ENCODE measurements around the gene CLEC16A. TPM values are rescaled to one million over a fixed set of nuclear protein-coding genes. Genes with fewer than 3 reads are reported as not detected.

The CLEC16A gene
- total and polyA plus RNA-seq, 7 experiments from 2014 or later: 14.7 to 38.2 (median 31.8) TPM

DNA sequence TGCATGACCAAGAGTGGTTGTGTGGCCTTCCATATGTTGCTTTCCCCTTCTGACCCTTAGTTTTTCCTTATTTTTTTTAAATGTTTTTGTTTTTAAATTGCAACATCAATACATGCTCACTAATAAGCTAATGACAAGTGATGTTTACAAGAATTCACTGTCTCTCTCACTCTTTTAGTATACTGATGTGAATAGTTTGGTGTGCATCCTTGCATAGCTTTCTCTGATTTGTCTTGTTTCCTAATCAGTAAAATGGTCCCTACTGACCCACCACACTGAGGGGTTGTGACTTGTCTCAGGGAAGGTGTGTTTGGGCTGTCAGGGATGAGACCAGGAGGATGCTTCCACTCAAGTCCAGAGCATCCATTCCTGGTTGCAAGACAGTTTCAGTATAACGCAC is 41.4 kb upstream of the CLEC16A start:
- ChIA-PET CTCF (no interaction called here), POLR2A (no interaction called here)
- DNase-seq: no peak
- intact Hi-C loops (cut with micrococcal nuclease): no loop called here
- Histone ChIP-seq H3K9me3 (ENCODE audit: control insufficient read depth in 2 of 3, low read length in 3 of 3) (peaks cover 0 to 9% (median 0%) of the 10 kb centered on the region in 3 experiments), H3K27me3 (ENCODE audit: control insufficient read depth in 2 of 2, insufficient read depth in 2 of 2, low read length in 2 of 2) (no peaks in the 10 kb centered on the region), H3K36me3 (ENCODE audit: control insufficient read depth in 2 of 3, insufficient read depth in 3 of 3, low read length in 3 of 3) (no peaks in the 10 kb centered on the region), H3K27ac (ENCODE audit: low read depth, low read length) (no peak overlapping the region), H3K4me3 (ENCODE audit: low read length) (no peak overlapping the region), H3K4me1 (ENCODE audit: control insufficient read depth in 2 of 2, insufficient read depth in 2 of 2, low read length in 2 of 2) (no peaks in the 10 kb centered on the region)
- H3K27me3 Mint-ChIP-seq: peaks cover 0 to 16% (median 5%) of the 10 kb centered on the region in 5 donors
- H3K36me3 Mint-ChIP-seq: peaks cover 0 to 45% (median 6%) of the 10 kb centered on the region in 5 donors
- H3K4me3 Mint-ChIP-seq: no peak overlapping the region
- no peak overlapping the region for H3K27ac Mint-ChIP-seq
- peaks cover 0 to 12% (median 7%) of the 10 kb centered on the region in 11 donors for H3K9me3 Mint-ChIP-seq
- ATAC-seq: no peak
- H3K4me1 Mint-ChIP-seq: peaks cover 0 to 2% (median 0%) of the 10 kb centered on the region in 7 donors

- H3K36me3 Mint-ChIP-seq: peaks cover 0 to 28% (median 6%) of the 10 kb centered on the region in 5 donors
- Histone ChIP-seq H3K27ac (ENCODE audit: low read depth, low read length) (no peak overlapping the region), H3K27me3 (ENCODE audit: control insufficient read depth in 2 of 2, insufficient read depth in 2 of 2, low read length in 2 of 2) (no peaks in the 10 kb centered on the region), H3K4me1 (ENCODE audit: control insufficient read depth in 2 of 2, insufficient read depth in 2 of 2, low read length in 2 of 2) (no peaks in the 10 kb centered on the region), H3K4me3 (ENCODE audit: low read length) (no peak overlapping the region), H3K9me3 (ENCODE audit: control insufficient read depth in 2 of 3, low read length in 3 of 3) (peaks cover 0 to 9% (median 0%) of the 10 kb centered on the region in 3 experiments), H3K36me3 (ENCODE audit: control insufficient read depth in 2 of 3, insufficient read depth in 3 of 3, low read length in 3 of 3) (no peaks in the 10 kb centered on the region)
- intact Hi-C loops (cut with micrococcal nuclease): no loop called here
- no peak overlapping the region for H3K27ac Mint-ChIP-seq
- POLR2A ChIA-PET: no interaction called here
- ATAC-seq: no peak
- H3K9me3 Mint-ChIP-seq: peaks cover 0 to 12% (median 7%) of the 10 kb centered on the region in 11 donors
- H3K4me3 Mint-ChIP-seq: no peak overlapping the region
- CTCF ChIA-PET: no interaction called here
- peaks cover 0 to 5% (median 5%) of the 10 kb centered on the region in 5 donors for H3K27me3 Mint-ChIP-seq
- no peaks in the 10 kb centered on the region for H3K4me1 Mint-ChIP-seq
- DNase-seq: no peak
Measured at GRCh38 chr16:10906482-10906881, 37.9 kb upstream of the CLEC16A start.

- Mint-ChIP-seq H3K27ac (no peak overlapping the region), H3K4me3 (no peak overlapping the region), H3K27me3 (peaks cover 0 to 5% (median 5%) of the 10 kb centered on the region in 5 donors), H3K4me1 (no peaks in the 10 kb centered on the region), H3K36me3 (peaks cover 0 to 25% (median 6%) of the 10 kb centered on the region in 5 donors), H3K9me3 (peaks cover 0 to 11% (median 7%) of the 10 kb centered on the region in 11 donors)
- no peak overlapping the region for H3K4me3 ChIP-seq (ENCODE audit: low read length)
- H3K27ac ChIP-seq (ENCODE audit: low read depth, low read length): no peak overlapping the region
- ATAC-seq (no peak), DNase-seq (no peak)
- intact Hi-C loops (cut with micrococcal nuclease): no loop called here
- H3K36me3 ChIP-seq (ENCODE audit: control insufficient read depth in 2 of 3, insufficient read depth in 3 of 3, low read length in 3 of 3): no peaks in the 10 kb centered on the region
- peaks cover 0 to 9% (median 0%) of the 10 kb centered on the region in 3 experiments for H3K9me3 ChIP-seq (ENCODE audit: control insufficient read depth in 2 of 3, low read length in 3 of 3)
- H3K27me3 ChIP-seq (ENCODE audit: control insufficient read depth in 2 of 2, insufficient read depth in 2 of 2, low read length in 2 of 2): no peaks in the 10 kb centered on the region
- ChIA-PET CTCF (no interaction called here), POLR2A (no interaction called here)
- no peaks in the 10 kb centered on the region for H3K4me1 ChIP-seq (ENCODE audit: control insufficient read depth in 2 of 2, insufficient read depth in 2 of 2, low read length in 2 of 2)
Measured at GRCh38 chr16:10906914-10907756, 37.2 kb upstream of the CLEC16A start.

- DNase-seq (no peak), ATAC-seq (no peak)
- H3K36me3 Mint-ChIP-seq: peaks cover 0 to 20% (median 4%) of the 10 kb centered on the region in 5 donors
- no peak overlapping the region for H3K4me3 Mint-ChIP-seq
- no peaks in the 10 kb centered on the region for H3K4me1 ChIP-seq (ENCODE audit: control insufficient read depth in 2 of 2, insufficient read depth in 2 of 2, low read length in 2 of 2)
- CTCF ChIA-PET: no interaction called here
- no peak overlapping the region for H3K27ac Mint-ChIP-seq
- H3K4me3 ChIP-seq (ENCODE audit: low read length): no peak overlapping the region
- peaks cover 0 to 5% (median 3%) of the 10 kb centered on the region in 5 donors for H3K27me3 Mint-ChIP-seq
- H3K4me1 Mint-ChIP-seq: no peaks in the 10 kb centered on the region
- H3K36me3 ChIP-seq (ENCODE audit: control insufficient read depth in 2 of 3, insufficient read depth in 3 of 3, low read length in 3 of 3): no peaks in the 10 kb centered on the region
- intact Hi-C loops (cut with micrococcal nuclease): no loop called here
- H3K27me3 ChIP-seq (ENCODE audit: control insufficient read depth in 2 of 2, insufficient read depth in 2 of 2, low read length in 2 of 2): no peaks in the 10 kb centered on the region
- H3K27ac ChIP-seq (ENCODE audit: low read depth, low read length): no peak overlapping the region
- POLR2A ChIA-PET: no interaction called here
- H3K9me3 Mint-ChIP-seq: peaks cover 0 to 8% (median 5%) of the 10 kb centered on the region in 11 donors
- H3K9me3 ChIP-seq (ENCODE audit: control insufficient read depth in 2 of 3, low read length in 3 of 3): peaks cover 0 to 5% (median 0%) of the 10 kb centered on the region in 3 experiments
Measured at GRCh38 chr16:10907757-10908045, 36.7 kb upstream of the CLEC16A start.

- no peak overlapping the region for H3K4me3 Mint-ChIP-seq
- no peak overlapping the region for H3K27ac Mint-ChIP-seq
- ChIA-PET CTCF (no interaction called here), POLR2A (no interaction called here)
- H3K27ac ChIP-seq (ENCODE audit: low read depth, low read length): no peak overlapping the region
- H3K9me3 ChIP-seq (ENCODE audit: control insufficient read depth in 2 of 3, low read length in 3 of 3): no peaks in the 10 kb centered on the region
- intact Hi-C loops (cut with micrococcal nuclease): no loop called here
- H3K27me3 Mint-ChIP-seq: no peaks in the 10 kb centered on the region
- no peaks in the 10 kb centered on the region for H3K4me1 ChIP-seq (ENCODE audit: control insufficient read depth in 2 of 2, insufficient read depth in 2 of 2, low read length in 2 of 2)
- H3K9me3 Mint-ChIP-seq: no peaks in the 10 kb centered on the region
- ATAC-seq (no peak), DNase-seq (no peak)
- H3K4me3 ChIP-seq (ENCODE audit: low read length): no peak overlapping the region
- H3K4me1 Mint-ChIP-seq: peaks cover 0 to 6% (median 0%) of the 10 kb centered on the region in 7 donors
- no peaks in the 10 kb centered on the region for H3K36me3 ChIP-seq (ENCODE audit: control insufficient read depth in 2 of 3, insufficient read depth in 3 of 3, low read length in 3 of 3)
- no peaks in the 10 kb centered on the region for H3K27me3 ChIP-seq (ENCODE audit: control insufficient read depth in 2 of 2, insufficient read depth in 2 of 2, low read length in 2 of 2)
- H3K36me3 Mint-ChIP-seq: peaks cover 0 to 3% (median 0%) of the 10 kb centered on the region in 5 donors
Measured at GRCh38 chr16:10911267-10911666, 33.1 kb upstream of the CLEC16A start.

DNA sequence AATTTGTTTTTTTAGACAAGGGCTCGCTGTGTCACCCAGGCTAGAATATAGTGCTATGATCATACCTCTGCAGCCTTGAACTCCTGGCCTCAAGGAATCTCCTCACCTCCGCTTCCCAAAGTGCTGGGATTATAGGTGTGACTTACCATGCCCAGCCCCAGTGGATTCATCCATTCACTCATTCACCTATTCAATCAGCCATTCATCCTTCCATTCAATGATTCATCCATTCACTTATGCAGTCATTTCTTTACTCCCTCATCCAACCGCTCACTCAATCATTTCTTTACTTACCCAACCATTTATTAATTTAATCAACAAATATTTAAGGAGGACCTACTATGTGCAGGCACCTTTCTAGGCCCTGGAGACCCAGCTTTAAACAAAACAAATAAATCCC is 27.8 kb upstream of the CLEC16A start:
- ChIA-PET CTCF (interaction anchor here (0.6 kb wide), 1 partner anchor 86 kb away, joined by 3 read pairs; no protein-coding TSS in a partner anchor), POLR2A (no interaction called here)
- H3K36me3 Mint-ChIP-seq: peaks cover 0 to 5% (median 0%) of the 10 kb centered on the region in 5 donors
- H3K4me1 Mint-ChIP-seq: peaks cover 0 to 12% (median 4%) of the 10 kb centered on the region in 7 donors
- H3K4me3 Mint-ChIP-seq: peak overlapping the region in 1 of 10 donors; percentile 24
- no peaks in the 10 kb centered on the region for H3K27me3 ChIP-seq (ENCODE audit: control insufficient read depth in 2 of 2, insufficient read depth in 2 of 2, low read length in 2 of 2)
- H3K36me3 ChIP-seq (ENCODE audit: control insufficient read depth in 2 of 3, insufficient read depth in 3 of 3, low read length in 3 of 3): no peaks in the 10 kb centered on the region
- H3K4me1 ChIP-seq (ENCODE audit: control insufficient read depth in 2 of 2, insufficient read depth in 2 of 2, low read length in 2 of 2): no peaks in the 10 kb centered on the region
- H3K27ac ChIP-seq (ENCODE audit: low read depth, low read length): no peak overlapping the region
- ATAC-seq (no peak), DNase-seq (no peak)
- H3K27me3 Mint-ChIP-seq: no peaks in the 10 kb centered on the region
- intact Hi-C loops (cut with micrococcal nuclease): loop anchor here in 1 of 2 donors (5.0 kb wide), 1 partner anchor 144 kb away; no protein-coding TSS in a partner anchor
- H3K4me3 ChIP-seq (ENCODE audit: low read length): no peak overlapping the region
- peak overlapping the region in 1 of 9 donors; percentile 14 for H3K27ac Mint-ChIP-seq
- no peaks in the 10 kb centered on the region for H3K9me3 ChIP-seq (ENCODE audit: control insufficient read depth in 2 of 3, low read length in 3 of 3)
- H3K9me3 Mint-ChIP-seq: no peaks in the 10 kb centered on the region
